ENCODE measurements around the gene ZMAT5.

Gene ZMAT5

DNA sequence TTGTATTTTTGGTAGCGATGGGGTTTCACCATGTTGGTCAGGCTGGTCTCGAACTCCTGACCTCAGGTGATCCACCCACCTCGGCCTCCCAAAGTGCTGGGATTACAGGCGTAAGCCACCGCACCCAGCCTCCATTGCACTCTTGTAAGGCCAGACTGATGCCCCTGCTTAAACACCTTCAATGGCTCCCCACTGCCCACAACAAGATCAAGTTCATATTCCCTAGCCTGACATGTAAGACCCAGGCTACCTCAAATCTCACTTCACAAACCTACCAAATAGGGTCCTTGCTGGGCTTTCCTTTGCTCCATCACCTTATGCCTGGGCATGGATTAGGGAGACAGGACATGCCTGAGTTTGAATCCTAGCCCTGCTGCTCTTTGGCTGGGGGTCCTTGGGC is 13.4 kb upstream of the ZMAT5 start:
- no peak for TF ChIP-seq CTCF (IDR thresholded peaks at IDR 0.05; ENCODE audit: low read depth, low read length)
- DNase-seq (ENCODE audit: extremely low read depth, low read depth) = no peak

GRCh38 chr22:29773233-29773632 is 6.4 kb upstream of the ZMAT5 start:
- no peak for DNase-seq (ENCODE audit: extremely low read depth, low read depth)
- no peak for TF ChIP-seq CTCF (IDR thresholded peaks at IDR 0.05; ENCODE audit: low read depth, low read length)

GRCh38 chr22:29772170-29772641 is 5.4 kb upstream of the ZMAT5 start:
- TF ChIP-seq CTCF (IDR thresholded peaks at IDR 0.05; ENCODE audit: low read depth, low read length) = peak; percentile 65
- peak; percentile 63 for DNase-seq (ENCODE audit: extremely low read depth, low read depth)

- DNase-seq (ENCODE audit: extremely low read depth, low read depth) = no peak
- no peak for TF ChIP-seq CTCF (IDR thresholded peaks at IDR 0.05; ENCODE audit: low read depth, low read length)
These were observed 3.0 kb upstream of the ZMAT5 start for GRCh38 chr22:29769723-29770321.

DNA sequence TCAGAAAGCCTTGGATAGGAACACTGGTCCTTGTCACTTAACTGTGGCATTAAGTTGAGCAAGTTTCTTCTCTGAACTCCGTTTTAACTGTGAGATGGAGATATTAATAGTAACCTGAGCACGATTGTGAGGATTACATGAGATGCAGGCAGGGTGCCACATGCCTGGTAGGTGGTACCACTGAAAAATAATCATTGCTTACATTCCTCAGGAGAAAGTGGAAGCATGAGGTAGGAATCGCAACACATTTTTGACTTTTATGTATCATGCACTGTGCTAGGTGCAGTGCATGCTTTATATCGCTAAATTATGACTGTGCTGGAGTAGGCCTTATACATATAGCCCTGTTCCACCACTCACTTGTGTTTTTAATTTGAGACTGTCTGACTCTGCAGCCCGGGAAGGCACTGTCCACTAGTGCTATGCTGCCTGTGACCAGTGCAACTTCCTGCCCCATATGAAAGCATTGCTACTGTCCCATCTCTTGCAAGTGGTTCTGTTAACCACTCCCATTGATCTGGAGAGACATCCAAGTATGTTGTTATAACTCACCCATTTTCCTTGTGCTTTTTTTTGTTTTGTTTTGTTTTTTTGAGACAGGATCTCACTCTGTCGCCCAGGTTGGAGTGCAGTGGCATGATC is 1.4 kb upstream of the ZMAT5 start:
- no peak for TF ChIP-seq CTCF (IDR thresholded peaks at IDR 0.05; ENCODE audit: low read depth, low read length)
- no peak for DNase-seq (ENCODE audit: extremely low read depth, low read depth)

DNA sequence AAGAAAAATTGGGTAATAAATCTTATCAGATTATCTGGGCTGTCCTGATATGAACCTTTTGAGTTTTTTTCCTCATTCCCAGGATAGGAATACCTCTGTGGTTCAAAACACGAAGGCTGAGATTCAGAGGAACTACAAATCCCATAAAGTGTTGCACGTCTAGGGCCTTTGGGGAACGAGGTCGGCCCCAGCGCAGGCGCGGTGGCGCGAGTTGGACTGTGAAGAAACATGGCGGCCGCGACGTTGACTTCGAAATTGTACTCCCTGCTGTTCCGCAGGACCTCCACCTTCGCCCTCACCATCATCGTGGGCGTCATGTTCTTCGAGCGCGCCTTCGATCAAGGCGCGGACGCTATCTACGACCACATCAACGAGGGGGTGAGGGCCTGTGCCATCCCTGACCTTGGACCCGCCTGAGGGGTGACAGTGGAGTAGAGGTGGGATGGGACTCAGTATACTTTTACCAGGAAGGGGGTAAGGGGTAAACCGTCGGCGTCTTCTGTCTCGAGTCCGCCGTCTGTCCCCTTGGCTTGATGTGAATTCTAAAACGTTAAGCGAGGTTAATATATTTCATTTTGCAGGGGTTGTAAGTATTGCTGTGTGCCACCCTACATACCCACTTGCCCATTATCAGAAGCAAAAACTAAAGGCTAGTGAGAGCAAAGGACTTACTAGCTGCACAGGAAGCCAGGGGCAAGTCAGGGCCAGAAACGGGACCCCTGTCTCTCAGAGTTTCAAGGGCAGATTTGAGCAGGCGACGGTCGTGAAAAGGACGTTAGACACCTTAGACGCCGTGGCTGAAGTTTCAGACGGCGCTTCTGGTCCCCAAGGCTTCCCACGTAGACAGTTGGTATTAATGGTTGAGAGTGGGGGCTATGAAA is 604 bp upstream of the ZMAT5 start, which contains the start of gene UQCR10:
TSS of gene UQCR10 (plus strand) at position 199 of the 881 bp plus-strand sequence. CDS start at position 229, 30 bp downstream.
- TF ChIP-seq CTCF (IDR thresholded peaks at IDR 0.05; ENCODE audit: low read depth, low read length) = no peak
- DNase-seq (ENCODE audit: extremely low read depth, low read depth) = peak; percentile 80

Data from AG09319 (cell line).